ENCODE measurements around the gene PKP1.

PKP1 gene

GRCh38 chr1:201307231-201307630, 23.9 kb downstream of the PKP1 start:
- Histone ChIP-seq H4K20me1 (ENCODE audit: insufficient read depth, low read length) (no peaks in the 10 kb centered on the region), H3K9me2 (ENCODE audit: low read depth, low read length) (no peaks in the 10 kb centered on the region), H3K4me2 (ENCODE audit: low read length) (no peak overlapping the region), H3F3A (ENCODE audit: insufficient read depth, low read length) (no peaks in the 10 kb centered on the region), H3K36me3 (ENCODE audit: insufficient read depth, low read length) (no peaks in the 10 kb centered on the region), H3K9me3 (ENCODE audit: low read length) (no peaks in the 10 kb centered on the region), H3K79me2 (ENCODE audit: insufficient read depth, low read length) (no peaks in the 10 kb centered on the region), H3K27me3 (ENCODE audit: insufficient read depth, low read length) (0 out of 2 replicates have a peak, but pooled peaks cover 4% of the 10 kb centered on the region), H3K27ac (ENCODE audit: low read depth, low read length, poor library complexity, severe bottlenecking) (no peak overlapping the region), H2AFZ (ENCODE audit: low read length) (no peak overlapping the region), H3K4me3 (ENCODE audit: low read depth, low read length, poor library complexity, severe bottlenecking) (no peak overlapping the region), H3K9ac (ENCODE audit: low read length) (no peak overlapping the region), H3K4me1 (ENCODE audit: insufficient read depth, low read length, severe bottlenecking) (no peaks in the 10 kb centered on the region)
- no peak for TF ChIP-seq EZH2 (IDR thresholded peaks at IDR 0.05; ENCODE audit: borderline replicate concordance, low read length)
- TF ChIP-seq CTCF (IDR thresholded peaks at IDR 0.05; ENCODE audit: low read length) = no peak

DNA sequence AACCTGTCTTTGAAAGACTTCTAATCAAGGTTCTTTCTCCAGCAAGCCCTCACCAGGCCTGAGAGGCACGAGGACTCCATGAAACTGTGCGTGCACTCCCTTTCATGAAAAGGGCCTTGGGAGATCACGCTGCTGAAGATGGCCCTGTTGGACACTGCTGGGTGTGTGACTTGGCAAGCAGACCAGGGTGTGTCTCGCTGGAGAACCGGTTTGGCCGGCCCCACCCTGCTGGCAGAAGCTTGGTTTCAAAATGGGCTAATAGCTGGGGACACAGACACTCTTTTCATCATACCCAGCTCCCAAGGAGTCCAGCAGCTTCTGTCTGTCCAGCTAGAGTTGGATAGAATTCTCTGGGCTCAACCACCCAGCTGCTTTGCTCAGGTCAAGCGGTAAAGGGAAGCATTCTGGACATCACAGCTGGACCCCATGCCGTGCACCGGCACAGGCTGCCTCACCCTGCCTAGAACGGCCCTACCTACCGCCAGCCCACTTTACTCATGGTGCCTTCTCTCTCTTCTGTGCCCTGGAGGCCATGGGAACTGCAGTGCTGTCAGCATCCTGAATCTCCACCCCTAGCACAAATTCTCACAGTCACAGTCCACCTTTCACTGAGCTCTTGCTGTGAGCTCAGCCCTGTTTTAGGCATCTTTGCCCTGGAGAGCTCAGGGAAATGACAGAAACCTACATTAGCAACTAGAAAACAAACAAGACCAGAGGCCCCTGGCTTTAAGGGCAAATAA, 24.6 kb downstream of the PKP1 start:
- Histone ChIP-seq H3F3A (ENCODE audit: insufficient read depth, low read length) (no peaks in the 10 kb centered on the region), H3K27ac (ENCODE audit: low read depth, low read length, poor library complexity, severe bottlenecking) (no peak overlapping the region), H2AFZ (ENCODE audit: low read length) (no peak overlapping the region), H3K27me3 (ENCODE audit: insufficient read depth, low read length) (0 out of 2 replicates have a peak, but pooled peaks cover 5% of the 10 kb centered on the region), H3K4me2 (ENCODE audit: low read length) (no peak overlapping the region), H3K4me3 (ENCODE audit: low read depth, low read length, poor library complexity, severe bottlenecking) (no peak overlapping the region), H3K36me3 (ENCODE audit: insufficient read depth, low read length) (no peaks in the 10 kb centered on the region), H3K9ac (ENCODE audit: low read length) (no peak overlapping the region), H4K20me1 (ENCODE audit: insufficient read depth, low read length) (no peaks in the 10 kb centered on the region), H3K9me3 (ENCODE audit: low read length) (no peaks in the 10 kb centered on the region), H3K79me2 (ENCODE audit: insufficient read depth, low read length) (no peaks in the 10 kb centered on the region), H3K4me1 (ENCODE audit: insufficient read depth, low read length, severe bottlenecking) (no peaks in the 10 kb centered on the region), H3K9me2 (ENCODE audit: low read depth, low read length) (no peaks in the 10 kb centered on the region)
- TF ChIP-seq EZH2 (IDR thresholded peaks at IDR 0.05; ENCODE audit: borderline replicate concordance, low read length) = no peak
- no peak for TF ChIP-seq CTCF (IDR thresholded peaks at IDR 0.05; ENCODE audit: low read length)

DNA sequence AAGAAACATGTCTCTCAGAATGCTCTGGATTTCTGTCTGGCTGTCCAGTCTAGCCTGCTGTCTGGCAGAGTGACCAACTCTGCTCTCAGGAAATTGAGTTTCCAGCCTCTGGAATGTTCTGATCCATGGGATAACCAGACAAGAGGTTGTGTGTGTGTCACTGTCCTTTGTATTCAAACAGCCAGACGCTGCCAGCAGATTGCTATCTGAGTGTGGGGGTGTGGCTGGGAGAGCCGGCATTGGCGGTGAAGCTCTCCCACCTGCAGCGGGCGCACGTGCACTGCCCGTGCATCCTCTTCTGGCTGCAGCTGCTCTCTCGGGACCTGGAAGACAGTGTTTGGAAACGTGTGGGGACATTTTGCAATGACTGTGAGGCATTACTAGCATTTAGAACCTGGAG, 26.1 kb downstream of the PKP1 start:
- Histone ChIP-seq H4K20me1 (ENCODE audit: insufficient read depth, low read length) (no peaks in the 10 kb centered on the region), H3K9me2 (ENCODE audit: low read depth, low read length) (no peaks in the 10 kb centered on the region), H3K27ac (ENCODE audit: low read depth, low read length, poor library complexity, severe bottlenecking) (no peak overlapping the region), H3K27me3 (ENCODE audit: insufficient read depth, low read length) (0 out of 2 replicates have a peak, but pooled peaks cover 5% of the 10 kb centered on the region), H3K9ac (ENCODE audit: low read length) (no peak overlapping the region), H3K4me2 (ENCODE audit: low read length) (no peak overlapping the region), H2AFZ (ENCODE audit: low read length) (no peak overlapping the region), H3F3A (ENCODE audit: insufficient read depth, low read length) (no peaks in the 10 kb centered on the region), H3K36me3 (ENCODE audit: insufficient read depth, low read length) (no peaks in the 10 kb centered on the region), H3K79me2 (ENCODE audit: insufficient read depth, low read length) (no peaks in the 10 kb centered on the region), H3K4me3 (ENCODE audit: low read depth, low read length, poor library complexity, severe bottlenecking) (no peak overlapping the region), H3K9me3 (ENCODE audit: low read length) (no peaks in the 10 kb centered on the region), H3K4me1 (ENCODE audit: insufficient read depth, low read length, severe bottlenecking) (no peaks in the 10 kb centered on the region)
- TF ChIP-seq EZH2 (IDR thresholded peaks at IDR 0.05; ENCODE audit: borderline replicate concordance, low read length) (no peak), CTCF (IDR thresholded peaks at IDR 0.05; ENCODE audit: low read length) (peak; percentile 54)
